Chondrocyte (in vitro differentiated cells): Measurements from ENCODE around the gene SPACDR. TPM values are rescaled to one million over a fixed set of nuclear protein-coding genes. Genes with fewer than 3 reads are reported as not detected.

ENCODE experiments used
- DNase-seq: peaks from one replicate; pipeline ENCODE4 v3.0.0; 2021; ENCODE audit warnings: mixed read lengths, low spot score
- H3K27ac Mint-ChIP-seq: one replicate; pipeline ENCODE4 v1.8.0; 2021; ENCODE audit warnings: mild to moderate bottlenecking, moderate library complexity, mixed read lengths; ENCODE audit not compliant: unreplicated experiment
- H3K27me3 Mint-ChIP-seq: 2 replicates; pipeline ENCODE4 v1.8.0; 2021; ENCODE audit warnings: low read depth, mixed read lengths
- H3K36me3 Mint-ChIP-seq: 2 replicates; pipeline ENCODE4 v1.8.0; 2021; ENCODE audit warnings: low read depth, mixed read lengths
- H3K4me1 Mint-ChIP-seq: 2 replicates; pipeline ENCODE4 v1.8.0; 2021; ENCODE audit warnings: low read depth, mild to moderate bottlenecking, mixed read lengths
- H3K4me3 Mint-ChIP-seq: one replicate; pipeline ENCODE4 v1.8.0; 2021; ENCODE audit warnings: mild to moderate bottlenecking, moderate library complexity, mixed read lengths; ENCODE audit not compliant: unreplicated experiment
- H3K9me3 Mint-ChIP-seq: 2 replicates; pipeline ENCODE4 v1.8.0; 2021; ENCODE audit warnings: low read depth, mixed read lengths
- CTCF ChIP-seq: fragments of 200-600 bp; sonication (generic); IDR thresholded peaks from 2 replicates; pipeline ENCODE4 v1.5.0; 2021; ENCODE audit warnings: antibody characterized with exemption, mild to moderate bottlenecking, moderate library complexity
- total RNA-seq: library from RNA; stranded (reverse); gene quantifications from 3 replicates; pipeline ENCODE4 v1.2.1, GENCODE V29; 2021

The SPACDR gene
- total RNA-seq, 1 donor from 2014 or later: 0.42 TPM

- Mint-ChIP-seq H3K27me3 (peaks cover 3% of the 10 kb centered on the region), H3K4me1 (no peaks in the 10 kb centered on the region), H3K9me3 (no peaks in the 10 kb centered on the region), H3K27ac (no peak overlapping the region), H3K4me3 (no peak overlapping the region), H3K36me3 (no peaks in the 10 kb centered on the region)
- DNase-seq: no peak
- no peak for TF ChIP-seq CTCF
These were observed 27.1 kb upstream of the SPACDR start for GRCh38 chr7:100491192-100491578.

GRCh38 chr7:100490483-100491191, 26.6 kb upstream of the SPACDR start:
- Mint-ChIP-seq H3K36me3 (no peaks in the 10 kb centered on the region), H3K9me3 (no peaks in the 10 kb centered on the region), H3K27ac (no peak overlapping the region), H3K4me3 (no peak overlapping the region), H3K27me3 (peaks cover 1% of the 10 kb centered on the region), H3K4me1 (no peaks in the 10 kb centered on the region)
- TF ChIP-seq CTCF: no peak
- no peak for DNase-seq

- Mint-ChIP-seq H3K36me3 (no peaks in the 10 kb centered on the region), H3K4me1 (peaks cover under 1% of the 10 kb centered on the region), H3K27ac (no peak overlapping the region), H3K4me3 (no peak overlapping the region), H3K9me3 (no peaks in the 10 kb centered on the region), H3K27me3 (peaks cover 1% of the 10 kb centered on the region)
- DNase-seq: no peak
- TF ChIP-seq CTCF: no peak
These were observed 25.8 kb upstream of the SPACDR start for GRCh38 chr7:100489824-100490223.

- no peak for DNase-seq
- Mint-ChIP-seq H3K36me3 (no peaks in the 10 kb centered on the region), H3K9me3 (no peaks in the 10 kb centered on the region), H3K27ac (no peak overlapping the region), H3K4me3 (no peak overlapping the region), H3K27me3 (peaks cover 1% of the 10 kb centered on the region), H3K4me1 (peaks cover 5% of the 10 kb centered on the region)
- TF ChIP-seq CTCF: no peak
These were observed 25.1 kb upstream of the SPACDR start for GRCh38 chr7:100489121-100489520.

- Mint-ChIP-seq H3K27me3 (peaks cover 1% of the 10 kb centered on the region), H3K9me3 (no peaks in the 10 kb centered on the region), H3K4me3 (no peak overlapping the region), H3K4me1 (peaks cover 7% of the 10 kb centered on the region), H3K36me3 (no peaks in the 10 kb centered on the region), H3K27ac (no peak overlapping the region)
- DNase-seq: no peak
- no peak for TF ChIP-seq CTCF
These were observed 24.5 kb upstream of the SPACDR start for GRCh38 chr7:100488333-100489095.
